ENCODE measurements around the gene KATNB1. TPM values are rescaled to one million over a fixed set of nuclear protein-coding genes. Genes with fewer than 3 reads are reported as not detected.

The KATNB1 gene
- total RNA-seq, 1 donor from 2014 or later, result 8.7 TPM

- ATAC-seq, result no peak
- DNase-seq (ENCODE audit: low spot score), result no peak
Measured at GRCh38 chr16:57754354-57755060, 18.9 kb downstream of the KATNB1 start.

- ATAC-seq (no peak), DNase-seq (ENCODE audit: low spot score) (no peak)
Measured at GRCh38 chr16:57755061-57755684, 19.6 kb downstream of the KATNB1 start.

- no peak for ATAC-seq
- no peak for DNase-seq (ENCODE audit: low spot score)
Measured at GRCh38 chr16:57755726-57756423, 20.3 kb downstream of the KATNB1 start.

- ATAC-seq (no peak), DNase-seq (ENCODE audit: low spot score) (no peak)
Measured at GRCh38 chr16:57756424-57757325, 21.1 kb downstream of the KATNB1 start.

- ATAC-seq (peak; percentile 90), DNase-seq (ENCODE audit: low spot score) (peak; percentile 89)
Measured at GRCh38 chr16:57757326-57757786, 21.8 kb downstream of the KATNB1 start.

GRCh38 chr16:57757883-57758282 lies 22.3 kb downstream of the KATNB1 start:
- ATAC-seq (no peak), DNase-seq (ENCODE audit: low spot score) (no peak)

GRCh38 chr16:57758331-57759117 lies 23.0 kb downstream of the KATNB1 start:
- ATAC-seq, result no peak
- no peak for DNase-seq (ENCODE audit: low spot score)

- no peak for DNase-seq (ENCODE audit: low spot score)
- ATAC-seq, result no peak
Measured at GRCh38 chr16:57759131-57759530, 23.6 kb downstream of the KATNB1 start.

GRCh38 chr16:57759541-57760356 lies 24.2 kb downstream of the KATNB1 start:
- no peak for ATAC-seq
- no peak for DNase-seq (ENCODE audit: low spot score)

GRCh38 chr16:57760357-57761160 lies 25.0 kb downstream of the KATNB1 start:
- ATAC-seq, result no peak
- no peak for DNase-seq (ENCODE audit: low spot score)

- DNase-seq (ENCODE audit: low spot score) (no peak), ATAC-seq (no peak)
Measured at GRCh38 chr16:57761301-57761700, 25.7 kb downstream of the KATNB1 start.

GRCh38 chr16:57761957-57762356 lies 26.4 kb downstream of the KATNB1 start:
- no peak for DNase-seq (ENCODE audit: low spot score)
- ATAC-seq, result no peak

- ATAC-seq, result no peak
- DNase-seq (ENCODE audit: low spot score), result no peak
Measured at GRCh38 chr16:57762365-57763040, 26.9 kb downstream of the KATNB1 start.

- DNase-seq (ENCODE audit: low spot score), result no peak
- no peak for ATAC-seq
Measured at GRCh38 chr16:57763285-57764005, 27.9 kb downstream of the KATNB1 start.

GRCh38 chr16:57764006-57764340 lies 28.4 kb downstream of the KATNB1 start:
- DNase-seq (ENCODE audit: low spot score) (no peak), ATAC-seq (no peak)

GRCh38 chr16:57764341-57765159 lies 29.0 kb downstream of the KATNB1 start:
- peak; percentile 49 for ATAC-seq
- DNase-seq (ENCODE audit: low spot score), result no peak
